Chondrocyte (in vitro differentiated cells): ENCODE measurements around the gene GGCT. TPM values are rescaled to one million over a fixed set of nuclear protein-coding genes. Genes with fewer than 3 reads are reported as not detected.
A peak's percentile ranks its signal among the peaks of the same experiment; 100 is the strongest.

Source experiments
- DNase-seq: peaks from one replicate; pipeline ENCODE4 v3.0.0; 2021; ENCODE audit warnings: mixed read lengths, low spot score
- H3K27ac Mint-ChIP-seq: one replicate; pipeline ENCODE4 v1.8.0; 2021; ENCODE audit warnings: mild to moderate bottlenecking, moderate library complexity, mixed read lengths; ENCODE audit not compliant: unreplicated experiment
- H3K27me3 Mint-ChIP-seq: 2 replicates; pipeline ENCODE4 v1.8.0; 2021; ENCODE audit warnings: low read depth, mixed read lengths
- H3K36me3 Mint-ChIP-seq: 2 replicates; pipeline ENCODE4 v1.8.0; 2021; ENCODE audit warnings: low read depth, mixed read lengths
- H3K4me1 Mint-ChIP-seq: 2 replicates; pipeline ENCODE4 v1.8.0; 2021; ENCODE audit warnings: low read depth, mild to moderate bottlenecking, mixed read lengths
- H3K4me3 Mint-ChIP-seq: one replicate; pipeline ENCODE4 v1.8.0; 2021; ENCODE audit warnings: mild to moderate bottlenecking, moderate library complexity, mixed read lengths; ENCODE audit not compliant: unreplicated experiment
- H3K9me3 Mint-ChIP-seq: 2 replicates; pipeline ENCODE4 v1.8.0; 2021; ENCODE audit warnings: low read depth, mixed read lengths
- CTCF ChIP-seq: fragments of 200-600 bp; sonication (generic); IDR thresholded peaks from 2 replicates; pipeline ENCODE4 v1.5.0; 2021; ENCODE audit warnings: antibody characterized with exemption, mild to moderate bottlenecking, moderate library complexity
- total RNA-seq: library from RNA; stranded (reverse); gene quantifications from 3 replicates; pipeline ENCODE4 v1.2.1, GENCODE V29; 2021

The GGCT gene
- total RNA-seq, 1 donor from 2014 or later: 24.4 TPM

- H3K27ac Mint-ChIP-seq: no peak overlapping the region
- H3K36me3 Mint-ChIP-seq: no peaks in the 10 kb centered on the region
- H3K4me1 Mint-ChIP-seq: peaks cover 45% of the 10 kb centered on the region
- no peaks in the 10 kb centered on the region for H3K27me3 Mint-ChIP-seq
- no peak for DNase-seq
- no peaks in the 10 kb centered on the region for H3K9me3 Mint-ChIP-seq
- TF ChIP-seq CTCF: no peak
- no peak overlapping the region for H3K4me3 Mint-ChIP-seq
Measured at GRCh38 chr7:30462179-30462578, 42.5 kb downstream of the GGCT start.

GRCh38 chr7:30460246-30460633, 44.4 kb downstream of the GGCT start:
- peaks cover 2% of the 10 kb centered on the region for H3K36me3 Mint-ChIP-seq
- H3K27me3 Mint-ChIP-seq: no peaks in the 10 kb centered on the region
- TF ChIP-seq CTCF: no peak
- H3K4me3 Mint-ChIP-seq: peak overlapping the region; percentile 57
- H3K4me1 Mint-ChIP-seq: peaks cover 35% of the 10 kb centered on the region
- no peak for DNase-seq
- H3K27ac Mint-ChIP-seq: peak overlapping the region; percentile 93
- no peaks in the 10 kb centered on the region for H3K9me3 Mint-ChIP-seq

- H3K27me3 Mint-ChIP-seq: no peaks in the 10 kb centered on the region
- no peak for TF ChIP-seq CTCF
- H3K36me3 Mint-ChIP-seq: peaks cover 2% of the 10 kb centered on the region
- H3K4me3 Mint-ChIP-seq: peak overlapping the region; percentile 57
- DNase-seq: no peak
- peaks cover 35% of the 10 kb centered on the region for H3K4me1 Mint-ChIP-seq
- no peaks in the 10 kb centered on the region for H3K9me3 Mint-ChIP-seq
- peak overlapping the region; percentile 93 for H3K27ac Mint-ChIP-seq
Measured at GRCh38 chr7:30459591-30460245, 44.9 kb downstream of the GGCT start.

- Mint-ChIP-seq H3K4me1 (peaks cover 35% of the 10 kb centered on the region), H3K9me3 (no peaks in the 10 kb centered on the region), H3K27ac (peak overlapping the region; percentile 93), H3K4me3 (no peak overlapping the region), H3K36me3 (peaks cover 7% of the 10 kb centered on the region), H3K27me3 (no peaks in the 10 kb centered on the region)
- no peak for TF ChIP-seq CTCF
- no peak for DNase-seq
Measured at GRCh38 chr7:30458311-30458710, 46.3 kb downstream of the GGCT start.

- no peaks in the 10 kb centered on the region for H3K9me3 Mint-ChIP-seq
- no peak for TF ChIP-seq CTCF
- no peaks in the 10 kb centered on the region for H3K27me3 Mint-ChIP-seq
- H3K36me3 Mint-ChIP-seq: peaks cover 21% of the 10 kb centered on the region
- H3K4me3 Mint-ChIP-seq: no peak overlapping the region
- H3K27ac Mint-ChIP-seq: no peak overlapping the region
- peaks cover 15% of the 10 kb centered on the region for H3K4me1 Mint-ChIP-seq
- DNase-seq: no peak
Measured at GRCh38 chr7:30453921-30454320, 50.7 kb downstream of the GGCT start.
